ENCODE results near the gene DHX29.

Gene DHX29

DNA sequence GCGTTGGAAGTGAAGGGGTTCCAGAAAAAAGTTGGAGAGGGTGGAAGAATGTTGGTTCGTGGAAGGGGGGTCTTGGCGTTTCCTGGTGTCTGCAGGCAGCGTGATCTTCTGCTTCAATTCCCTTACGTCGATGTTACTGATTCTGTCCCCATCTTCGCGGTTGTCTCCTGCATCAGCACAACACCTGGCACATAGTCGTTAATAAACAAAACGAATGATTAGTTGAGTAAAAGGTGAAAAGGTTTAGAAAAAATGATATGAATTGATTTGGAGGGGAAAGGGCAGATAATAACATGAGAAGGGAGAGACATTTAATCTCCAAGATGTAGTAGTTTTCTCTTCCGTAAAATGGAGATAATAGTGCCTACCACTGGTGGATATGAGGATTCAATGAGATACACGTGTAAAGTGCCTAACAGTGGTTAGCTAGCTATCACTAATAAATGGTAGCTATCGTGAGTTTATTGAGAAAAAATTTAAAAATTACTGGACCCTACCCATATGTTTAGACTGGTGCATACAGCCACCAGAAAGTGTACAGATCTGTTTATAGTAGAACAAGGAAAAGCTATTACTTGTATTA lies 851 bp upstream of the DHX29 start:
- no peak for DNase-seq

DNA sequence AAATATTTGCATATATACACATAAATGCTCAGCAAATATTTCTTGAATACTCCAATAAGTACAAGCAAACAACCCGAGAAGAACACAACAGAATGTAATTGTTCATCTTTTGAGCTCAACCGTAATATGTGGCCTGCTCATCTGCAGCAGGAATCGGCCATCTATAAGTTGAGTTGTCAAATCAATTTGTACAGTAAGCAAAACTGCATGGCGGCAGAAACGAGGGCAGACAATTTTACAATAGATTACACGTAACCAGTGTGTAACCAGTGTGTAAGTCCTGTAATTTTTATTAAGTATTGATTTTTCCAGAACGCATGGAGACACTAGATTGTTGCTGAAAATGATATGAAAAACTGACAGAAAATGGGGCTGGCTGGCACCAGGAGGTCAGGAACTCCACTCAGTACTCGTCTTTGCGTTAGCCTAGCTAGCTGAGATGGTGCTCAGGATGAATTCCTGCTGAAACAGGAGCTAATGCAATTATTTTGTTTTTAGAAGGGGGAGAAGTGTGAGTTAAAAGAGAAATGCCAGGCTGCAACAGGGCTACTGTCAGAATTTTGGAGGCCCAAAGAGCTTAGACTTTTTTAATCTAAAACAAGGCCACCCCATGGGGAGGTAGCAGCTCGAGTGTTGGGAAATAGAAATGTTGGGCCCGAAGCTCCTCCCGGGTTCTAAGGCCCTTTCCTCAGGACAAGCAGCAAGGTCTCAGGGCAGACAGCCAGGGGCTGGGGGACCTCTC lies 682 bp downstream of the DHX29 start:
- no peak for DNase-seq

- no peak for DNase-seq
These were observed 2.1 kb downstream of the DHX29 start for GRCh38 chr5:55305345-55305744.

DNA sequence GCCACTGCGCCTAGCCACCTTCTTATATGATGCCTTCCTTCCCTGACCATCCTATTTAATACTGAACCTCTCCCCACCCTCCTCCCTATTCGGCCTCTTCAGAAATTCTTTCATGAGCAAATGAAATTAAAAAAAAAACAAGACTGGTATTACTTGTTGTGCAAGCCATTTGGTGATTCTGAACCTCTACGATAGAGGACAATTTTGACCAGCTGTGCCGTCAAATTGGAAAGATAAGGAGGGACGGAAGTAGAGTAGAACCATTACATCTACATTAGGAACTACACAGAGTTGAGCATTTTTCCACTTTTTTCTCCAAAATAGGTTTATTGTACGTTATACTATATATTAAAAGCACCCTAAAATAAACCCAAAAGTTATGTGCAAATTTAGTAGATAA lies 2.9 kb downstream of the DHX29 start:
- no peak for DNase-seq

GRCh38 chr5:55303238-55303690 lies 4.2 kb downstream of the DHX29 start:
- no peak for DNase-seq

- no peak for DNase-seq
These were observed 6.6 kb downstream of the DHX29 start for GRCh38 chr5:55300890-55301289.

DNA sequence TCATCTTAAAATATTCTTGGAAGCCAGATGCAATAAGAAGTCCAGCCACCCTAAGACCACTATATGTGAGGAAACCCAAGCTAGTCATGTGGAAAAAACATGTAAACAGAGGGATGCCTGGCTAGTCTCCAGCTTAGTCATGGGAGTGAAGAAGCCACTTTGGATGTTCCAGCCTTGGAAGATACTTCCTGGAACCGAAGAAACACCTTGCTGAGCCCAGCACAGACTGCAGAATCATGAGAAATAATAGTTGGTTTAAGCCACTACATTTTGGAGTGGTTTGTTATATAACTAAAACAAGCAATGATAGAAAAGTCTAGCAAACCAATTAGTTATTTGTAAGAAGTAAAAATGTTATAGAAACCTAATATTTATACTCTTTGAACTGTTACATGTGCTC lies 12.6 kb downstream of the DHX29 start:
- no peak for DNase-seq

GRCh38 chr5:55290991-55291390 lies 16.5 kb downstream of the DHX29 start:
- DNase-seq = no peak

DNA sequence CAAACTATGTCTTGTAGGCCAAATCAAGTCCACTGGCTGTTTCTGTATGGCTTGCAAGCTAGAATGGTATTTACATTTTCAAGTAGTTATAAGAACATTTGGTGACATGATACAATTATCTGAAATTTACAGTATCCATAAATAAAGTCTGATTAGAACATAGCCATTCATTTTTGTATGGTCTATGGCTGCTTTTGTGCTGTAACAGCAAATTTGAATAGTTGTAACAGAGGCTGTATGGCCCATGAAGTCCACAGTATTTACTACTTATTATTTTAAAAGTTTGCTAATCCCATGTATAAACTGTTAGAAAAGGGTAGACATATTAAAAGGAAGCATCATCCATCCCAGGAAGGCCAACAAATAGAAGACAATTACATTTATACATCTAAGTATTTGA lies 17.7 kb downstream of the DHX29 start:
- no peak for DNase-seq

- DNase-seq = no peak
These were observed 21.0 kb downstream of the DHX29 start for GRCh38 chr5:55286411-55286933.

DNA sequence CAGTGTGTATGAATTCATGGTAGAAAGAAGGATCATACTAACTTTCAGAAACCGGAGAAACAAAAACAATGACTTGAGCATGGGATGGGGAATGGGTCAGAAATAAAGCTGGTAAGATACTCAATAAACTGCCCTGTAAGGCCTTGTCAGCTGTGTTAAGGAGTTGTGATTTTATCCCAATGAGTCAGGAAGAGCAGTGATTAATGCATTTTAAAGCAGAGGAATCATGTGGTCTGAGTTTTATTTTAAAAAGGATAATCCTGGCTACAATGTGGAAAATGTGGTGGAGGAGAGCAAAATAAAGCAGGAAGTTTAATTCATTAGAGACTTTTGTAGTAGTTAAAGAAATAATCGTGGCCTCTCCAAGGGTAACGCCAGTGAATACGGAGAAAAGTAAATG lies 28.7 kb downstream of the DHX29 start:
- no peak for DNase-seq

- DNase-seq = no peak
These were observed 30.7 kb downstream of the DHX29 start for GRCh38 chr5:55276771-55277170.

DNA sequence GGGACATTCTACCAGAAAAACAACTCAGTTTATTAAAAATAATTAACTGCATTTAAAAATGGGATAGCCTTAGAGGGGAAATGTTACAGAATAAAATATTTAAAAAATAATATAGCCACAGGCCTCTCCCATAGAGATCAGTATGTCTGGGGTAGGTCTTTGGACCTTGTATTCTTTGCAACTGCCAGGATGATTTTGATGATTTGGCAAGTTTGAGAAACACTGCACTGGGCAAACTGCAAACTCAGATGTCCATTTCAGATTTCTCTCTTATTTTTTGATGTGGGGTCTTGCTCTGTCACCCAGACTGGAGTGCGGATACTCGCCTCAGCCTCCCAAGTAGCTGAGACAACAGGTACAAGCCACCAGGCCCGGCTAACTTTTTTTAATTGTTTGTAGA lies 49.2 kb downstream of the DHX29 start:
- no peak for DNase-seq

DNA sequence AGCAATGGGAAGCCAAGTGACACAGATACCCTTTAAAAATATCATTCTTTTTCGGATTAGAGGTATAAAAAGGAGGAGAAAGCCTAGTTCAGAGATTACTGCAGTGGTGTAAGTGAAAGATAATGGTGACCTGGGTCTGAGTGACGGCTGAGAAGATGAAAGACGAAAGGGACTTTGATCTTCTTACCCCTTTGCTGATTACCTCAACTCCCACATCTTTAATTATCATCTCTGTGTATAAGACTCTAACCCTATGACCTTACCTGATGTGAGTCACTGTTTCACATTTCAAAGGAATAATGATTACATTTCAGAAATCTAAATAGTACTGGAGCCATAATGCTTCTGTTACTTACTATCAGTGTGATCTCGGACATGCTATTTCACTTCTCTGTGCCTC lies 52.7 kb downstream of the DHX29 start:
- no peak for DNase-seq

DNA sequence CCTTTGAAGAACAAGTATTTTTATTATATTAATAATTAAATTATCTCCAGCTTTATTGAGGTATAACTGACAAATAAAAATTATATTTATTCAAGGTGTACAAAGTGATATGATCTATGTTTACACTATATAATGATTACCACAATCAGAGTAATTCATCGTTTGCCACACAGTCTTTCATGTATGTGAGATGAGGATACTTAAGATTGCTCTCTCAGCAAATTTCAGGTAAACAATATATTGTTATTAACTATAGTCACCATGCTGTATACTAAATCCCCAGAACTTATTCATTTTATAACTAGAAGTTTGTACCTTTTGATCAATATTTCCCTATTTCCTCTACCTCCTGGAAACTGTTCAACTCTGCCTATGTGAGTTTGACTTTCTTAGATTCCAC lies 57.4 kb downstream of the DHX29 start:
- DNase-seq = no peak

GRCh38 chr5:55241746-55242145 lies 65.7 kb downstream of the DHX29 start:
- peak; percentile 1 to 4 for DNase-seq

DNA sequence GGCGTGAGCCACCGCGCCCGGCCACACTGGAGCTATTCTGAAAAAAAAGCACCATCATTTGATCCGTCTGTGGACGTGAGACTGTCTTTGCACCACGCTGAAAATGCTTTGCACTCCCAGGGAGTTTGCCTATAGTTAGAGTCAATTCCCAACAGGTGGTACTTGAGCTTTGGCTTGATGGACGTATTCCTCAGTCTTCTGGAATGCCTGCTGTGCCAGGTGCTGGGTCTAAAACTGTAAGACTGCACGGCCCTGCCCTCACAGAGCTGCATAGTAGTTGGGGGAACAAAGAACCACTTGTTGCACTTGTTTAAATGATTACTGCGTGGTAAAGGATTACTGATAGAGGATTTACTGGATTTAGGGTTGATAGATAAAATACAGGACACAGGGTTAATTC lies 70.7 kb downstream of the DHX29 start:
- no peak for DNase-seq

DNA sequence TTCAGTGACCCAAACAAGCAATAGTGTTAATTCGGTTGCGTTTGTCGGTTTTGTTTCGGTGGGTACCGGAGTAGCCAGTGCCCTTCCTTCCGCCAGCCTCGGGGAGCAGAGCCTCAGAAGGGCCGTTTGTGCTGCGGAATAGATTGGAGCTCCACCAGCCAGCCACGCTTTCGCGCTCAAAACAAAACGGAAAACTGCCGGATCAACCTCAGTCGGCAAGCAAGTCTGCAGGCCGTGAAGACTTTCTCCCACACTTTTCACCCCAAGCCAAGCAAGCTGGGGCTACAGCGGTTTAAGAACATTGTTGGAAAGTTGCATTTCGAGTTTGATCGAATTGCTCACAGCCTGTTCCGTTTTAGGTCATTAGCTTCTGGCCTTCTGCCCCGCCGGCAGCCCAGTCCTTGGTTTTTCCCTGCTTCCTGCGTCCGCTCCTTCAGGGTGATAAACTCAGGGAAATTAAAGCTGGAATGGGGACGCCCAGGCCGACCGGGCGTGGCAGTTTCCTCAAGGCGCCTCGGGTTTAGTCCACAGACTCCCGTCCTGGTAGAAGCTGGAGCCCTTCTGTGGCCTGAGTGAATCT lies 73.3 kb downstream of the DHX29 start:
- DNase-seq = peak; percentile 21 to 22

GRCh38 chr5:55232985-55233928 lies 74.2 kb downstream of the DHX29 start, which contains the start of gene CCNO:
TSS of gene CCNO (minus strand) at chr5:55233608. CDS start at chr5:55233523, 85 bp downstream.
- DNase-seq = peak; percentile 77 to 82

- DNase-seq = peak in 1 of 2 experiments; percentile 36
These were observed 75.1 kb downstream of the DHX29 start for GRCh38 chr5:55232271-55232984.

DNA sequence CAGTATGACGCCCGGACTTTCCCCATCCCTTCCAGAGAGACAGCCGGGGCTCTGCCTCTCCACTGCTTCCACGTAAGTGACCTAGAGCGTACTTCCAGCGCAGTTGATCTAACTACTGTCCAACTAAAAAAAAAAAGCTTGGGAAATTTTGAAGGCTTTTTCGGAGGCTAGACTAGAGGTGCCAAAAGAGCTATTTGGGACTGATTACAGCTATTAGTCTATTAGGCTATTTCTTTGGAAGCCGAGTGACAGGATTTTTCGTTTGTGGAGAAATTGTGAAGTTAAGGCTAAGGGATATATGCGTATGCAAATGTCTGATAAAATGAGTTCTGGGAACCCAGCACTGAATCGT lies 75.6 kb downstream of the DHX29 start:
- no peak for DNase-seq
